HG03064 (cell line): ENCODE results near the gene UTP4.
"Not testable (repeated sequence)": the region's sequence is repeated elsewhere in the genome, so short reads cannot be mapped to it uniquely, and the experiment has no call there.

Experiments
- ATAC-seq: cut with Tn5 transposase; IDR thresholded peaks from one replicate; pipeline ENCODE4 v1.9.1; 2021; ENCODE audit warnings: low read depth; ENCODE audit not compliant: unreplicated experiment

The UTP4 gene

DNA sequence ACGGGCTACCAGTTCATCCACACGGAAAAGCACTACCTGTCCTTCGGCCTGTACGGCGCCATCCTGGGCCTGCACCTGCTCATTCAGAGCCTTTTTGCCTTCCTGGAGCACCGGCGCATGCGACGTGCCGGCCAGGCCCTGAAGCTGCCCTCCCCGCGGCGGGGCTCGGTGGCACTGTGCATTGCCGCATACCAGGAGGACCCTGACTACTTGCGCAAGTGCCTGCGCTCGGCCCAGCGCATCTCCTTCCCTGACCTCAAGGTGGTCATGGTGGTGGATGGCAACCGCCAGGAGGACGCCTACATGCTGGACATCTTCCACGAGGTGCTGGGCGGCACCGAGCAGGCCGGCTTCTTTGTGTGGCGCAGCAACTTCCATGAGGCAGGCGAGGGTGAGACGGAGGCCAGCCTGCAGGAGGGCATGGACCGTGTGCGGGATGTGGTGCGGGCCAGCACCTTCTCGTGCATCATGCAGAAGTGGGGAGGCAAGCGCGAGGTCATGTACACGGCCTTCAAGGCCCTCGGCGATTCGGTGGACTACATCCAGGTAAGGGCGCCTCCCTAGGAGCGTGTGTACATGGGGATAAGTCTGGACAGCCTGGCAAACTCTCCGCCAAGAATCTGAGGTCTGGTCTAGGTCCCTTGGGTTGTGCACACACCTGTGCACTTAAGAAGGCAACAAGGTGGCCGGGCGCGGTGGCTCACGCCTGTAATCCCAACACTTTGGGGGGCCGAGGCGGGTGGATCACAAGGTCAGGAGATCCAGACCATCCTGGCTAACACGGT is 22.8 kb upstream of the UTP4 start:
- no peak for ATAC-seq

GRCh38 chr16:69110406-69110805 is 22.0 kb upstream of the UTP4 start:
- ATAC-seq, result no peak

DNA sequence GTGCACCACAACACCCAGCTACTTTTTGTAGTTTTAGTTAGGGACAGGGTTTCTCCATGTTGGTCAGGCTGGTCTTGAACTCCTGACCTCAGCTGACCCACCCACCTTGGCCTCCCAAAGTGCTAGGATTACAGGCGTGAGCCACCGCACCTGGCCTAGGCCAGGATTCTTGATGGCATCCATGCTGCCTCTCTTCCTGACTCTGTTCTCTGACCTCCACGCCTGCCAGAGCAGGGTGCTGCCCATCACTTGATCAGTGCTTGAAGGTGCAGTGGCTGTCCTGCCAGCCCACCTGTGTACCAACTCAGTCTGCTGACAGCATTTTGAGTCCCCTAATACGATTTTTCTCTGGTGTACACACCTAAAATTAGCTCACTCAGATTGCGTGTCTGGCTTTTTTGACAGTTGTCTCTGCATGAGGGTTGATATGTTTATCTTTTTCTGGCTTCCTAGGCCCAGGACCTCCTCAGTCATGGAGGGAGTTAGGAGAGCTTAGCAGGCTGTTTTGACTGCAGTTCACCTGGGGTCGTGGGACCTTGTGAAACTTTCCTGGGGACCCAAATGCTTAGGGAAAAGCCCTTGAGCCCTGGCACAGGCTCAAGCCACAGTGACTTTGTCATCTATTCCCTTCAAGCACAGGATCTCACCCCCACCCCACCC is 21.1 kb upstream of the UTP4 start:
- ATAC-seq, result no peak

GRCh38 chr16:69111876-69112230 is 20.6 kb upstream of the UTP4 start:
- no peak for ATAC-seq

GRCh38 chr16:69112285-69113129 is 19.9 kb upstream of the UTP4 start:
- ATAC-seq, result no peak

- no peak for ATAC-seq
Measured at GRCh38 chr16:69113216-69113615, 19.2 kb upstream of the UTP4 start.

GRCh38 chr16:69114346-69114975 is 18.0 kb upstream of the UTP4 start:
- ATAC-seq, result no peak

DNA sequence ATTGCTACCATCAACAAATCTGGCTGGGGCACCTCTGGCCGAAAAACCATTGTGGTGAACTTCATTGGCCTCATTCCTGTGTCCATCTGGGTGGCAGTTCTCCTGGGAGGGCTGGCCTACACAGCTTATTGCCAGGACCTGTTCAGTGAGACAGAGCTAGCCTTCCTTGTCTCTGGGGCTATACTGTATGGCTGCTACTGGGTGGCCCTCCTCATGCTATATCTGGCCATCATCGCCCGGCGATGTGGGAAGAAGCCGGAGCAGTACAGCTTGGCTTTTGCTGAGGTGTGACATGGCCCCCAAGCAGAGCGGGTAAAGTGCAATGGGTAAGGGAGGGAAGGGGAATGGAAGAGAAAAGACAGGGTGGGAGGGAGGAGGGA is 17.5 kb upstream of the UTP4 start:
- no peak for ATAC-seq

- ATAC-seq, result no peak
Measured at GRCh38 chr16:69115361-69115760, 17.1 kb upstream of the UTP4 start.

GRCh38 chr16:69115837-69116236 is 16.6 kb upstream of the UTP4 start:
- no peak for ATAC-seq

- no peak for ATAC-seq
Measured at GRCh38 chr16:69116256-69116875, 16.1 kb upstream of the UTP4 start.

GRCh38 chr16:69116906-69117305 is 15.5 kb upstream of the UTP4 start:
- no peak for ATAC-seq

GRCh38 chr16:69118468-69118867 is 14.0 kb upstream of the UTP4 start:
- ATAC-seq, result no peak

GRCh38 chr16:69118994-69119393 is 13.5 kb upstream of the UTP4 start:
- no peak for ATAC-seq

DNA sequence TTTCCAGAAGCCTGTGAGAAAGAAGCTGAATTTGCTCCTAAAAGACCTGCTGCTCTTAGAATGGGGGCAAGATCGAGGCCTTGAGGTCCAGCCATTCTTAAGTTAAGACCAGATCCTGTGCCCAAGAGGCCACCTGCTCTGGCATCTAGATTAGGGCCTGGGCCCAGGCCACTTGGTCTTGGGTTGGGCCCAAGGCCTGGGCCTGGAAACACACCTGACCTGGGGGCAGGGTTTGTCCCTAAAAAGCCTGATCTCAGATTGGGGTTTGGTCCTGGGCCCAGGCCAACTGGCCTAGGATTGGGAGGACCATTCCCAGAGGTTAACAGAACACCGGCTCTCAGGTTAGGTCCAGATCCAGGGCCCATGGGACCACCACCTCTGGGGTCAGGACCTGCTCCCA is 12.9 kb upstream of the UTP4 start:
- ATAC-seq, result no peak

- ATAC-seq, result no peak
Measured at GRCh38 chr16:69120096-69120664, 12.3 kb upstream of the UTP4 start.

- no peak for ATAC-seq
Measured at GRCh38 chr16:69123910-69124309, 8.5 kb upstream of the UTP4 start.

DNA sequence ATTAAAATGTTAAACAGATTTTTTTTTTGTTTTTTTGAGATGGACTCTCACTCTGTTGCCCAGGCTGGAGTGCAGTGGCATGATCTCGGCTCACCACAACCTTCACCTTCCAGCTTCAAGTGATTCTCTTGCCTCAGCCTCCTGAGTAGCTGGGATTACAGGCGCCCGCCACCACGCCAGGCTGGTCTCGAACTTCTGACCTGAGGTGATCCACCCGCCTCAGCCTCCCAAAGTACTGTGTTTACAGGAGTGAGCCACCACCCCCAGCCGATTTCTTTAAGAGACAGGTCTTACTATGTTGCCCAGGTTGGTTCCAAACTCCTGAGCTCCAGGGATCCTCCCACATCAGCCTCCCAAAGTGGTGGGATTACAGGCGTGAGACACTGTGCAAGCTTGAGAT is 8.0 kb upstream of the UTP4 start:
- not testable (repeated sequence) for ATAC-seq

DNA sequence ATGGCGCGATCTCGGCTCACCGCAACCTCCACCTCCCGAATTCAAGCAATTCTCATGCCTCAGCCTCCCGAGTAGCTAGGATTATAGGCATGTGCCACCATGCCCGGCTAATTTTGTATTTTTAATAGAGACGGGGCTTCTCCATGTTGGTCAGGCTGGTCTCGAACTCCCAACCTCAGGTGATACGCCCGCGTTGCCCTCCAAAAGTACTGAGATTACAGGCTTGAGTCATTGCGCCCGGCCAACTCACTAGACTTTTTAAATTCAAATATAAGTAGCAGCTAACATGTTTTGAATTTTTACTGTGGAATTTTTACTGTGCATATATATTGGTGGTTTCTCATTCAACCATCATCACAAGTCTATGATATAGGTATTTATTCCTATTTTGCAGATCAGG is 7.5 kb upstream of the UTP4 start:
- ATAC-seq, result not testable (repeated sequence)

DNA sequence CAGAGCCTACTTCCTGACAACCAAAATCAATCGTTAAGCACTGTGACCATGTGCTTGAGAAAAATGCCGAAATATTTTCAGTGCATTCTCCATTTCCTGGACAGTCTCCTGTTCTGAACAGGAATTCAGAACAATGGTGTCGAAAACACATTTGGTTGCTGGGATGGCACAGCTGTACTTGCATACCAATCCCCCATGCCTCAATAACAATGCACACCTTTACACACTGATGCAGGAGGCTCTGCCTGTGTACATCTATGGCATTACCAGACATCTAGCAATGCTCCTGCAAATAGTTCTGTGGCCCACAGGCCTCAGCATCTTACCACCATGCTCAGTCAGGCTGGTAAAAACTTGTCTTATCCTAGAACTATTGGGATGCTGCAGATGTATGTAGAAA is 6.2 kb upstream of the UTP4 start:
- ATAC-seq, result no peak
